B cell (primary cell): ENCODE measurements around the gene CATSPERE. TPM values are rescaled to one million over a fixed set of nuclear protein-coding genes. Genes with fewer than 3 reads are reported as not detected.

Source experiments
- ATAC-seq: fragments of 200-7000 bp; cut with Tn5 transposase; one replicate; pipeline ENCODE4 v1.10.0; 2021; ENCODE audit warnings: low read depth, mild to moderate bottlenecking, moderate number of reproducible peaks, moderate library complexity
- CTCF ChIA-PET: fragments of 350-600 bp; sonication (Branson Sonifier 250); formaldehyde crosslinking; loops from one replicate; lab custom pipeline; 2021; ENCODE audit warnings: antibody characterized with exemption, inconsistent platforms; lab: Charles Lee
- POLR2A ChIA-PET: fragments of 350-600 bp; sonication (Branson Sonifier 250); formaldehyde crosslinking; loops from one replicate; lab custom pipeline; 2021; ENCODE audit warnings: antibody characterized with exemption; lab: Charles Lee
- DNase-seq: peaks from one replicate; pipeline ENCODE4 v3.0.0; 2013
- H2AFZ ChIP-seq: 2 replicates; pipeline ENCODE4 v1.6.1; 2012; ENCODE audit warnings: mild to moderate bottlenecking, low read depth, low read length; ENCODE audit not compliant: insufficient read depth, poor library complexity, severe bottlenecking
- H3K27ac ChIP-seq, 2 donors: 1 replicate in 1 of 2; 2 replicates in 1 of 2; pipeline ENCODE4 v1.5.1; 2012 to 2013; ENCODE audit warnings: low read length in 2 of 2, mild to moderate bottlenecking in 2 of 2, moderate library complexity in 1 of 2
- H3K27me3 ChIP-seq, 4 experiments: fragments of 200-600 bp in 1 of 4; sonication (generic) in 1 of 4; replicated peaks in 1 of 4; 1 replicate in 2 of 4; 2 replicates in 2 of 4; pipeline versions ENCODE4 v1.6.1 to v1.7.0; 2013 to 2016; ENCODE audit warnings: low read length in 3 of 4, mild to moderate bottlenecking in 2 of 4, mixed read lengths in 1 of 4, moderate library complexity in 1 of 4; ENCODE audit not compliant: insufficient read depth in 4 of 4, control insufficient read depth in 3 of 4; ENCODE audit errors: control extremely low read depth in 1 of 4
- H3K36me3 ChIP-seq, 2 experiments: replicated peaks in 1 of 2; 1 replicate in 1 of 2; 2 replicates in 1 of 2; pipeline versions ENCODE4 v1.6.1 to v1.7.1; 2013; ENCODE audit warnings: low read length in 1 of 2; ENCODE audit not compliant: insufficient read depth in 2 of 2, control insufficient read depth in 1 of 2; ENCODE audit errors: control extremely low read depth in 1 of 2, extremely low read depth in 1 of 2
- H3K4me1 ChIP-seq, 2 donors: fragments of 200-600 bp in 1 of 2; sonication (generic) in 1 of 2; 1 replicate in 1 of 2; 2 replicates in 1 of 2; pipeline versions ENCODE4 v1.5.1 to v1.6.1; 2013 to 2017; ENCODE audit warnings: low read length in 2 of 2; ENCODE audit not compliant: control insufficient read depth in 2 of 2, insufficient read depth in 2 of 2
- H3K4me2 ChIP-seq: replicated peaks from 2 replicates; pipeline ENCODE3; 2012; ENCODE audit warnings: mild to moderate bottlenecking, low read depth, low read length; ENCODE audit not compliant: poor library complexity, severe bottlenecking
- H3K4me3 ChIP-seq, 5 experiments: fragments of 200-600 bp in 1 of 5; sonication (generic) in 1 of 5; 1 replicate in 3 of 5; 2 replicates in 2 of 5; pipeline versions ENCODE4 v1.5.1 to v1.7.0; 2011 to 2016; ENCODE audit warnings: low read length in 4 of 5, mild to moderate bottlenecking in 4 of 5, low read depth in 2 of 5, control low read depth in 1 of 5, moderate library complexity in 1 of 5; ENCODE audit not compliant: insufficient read depth in 1 of 5; ENCODE audit errors: control extremely low read depth in 1 of 5, extremely low read depth in 1 of 5
- H3K79me2 ChIP-seq: fragments of 200-600 bp; sonication (generic); one replicate; pipeline ENCODE4 v1.6.0; 2016; ENCODE audit warnings: low read length; ENCODE audit not compliant: control insufficient read depth, insufficient read depth
- H3K9ac ChIP-seq: fragments of 200-600 bp; sonication (generic); 2 replicates; pipeline ENCODE4 v1.6.1; 2017; ENCODE audit warnings: mild to moderate bottlenecking, low read length, moderate library complexity
- H3K9me3 ChIP-seq, 3 donors: one replicate each; pipeline versions ENCODE4 v1.6.1 to v1.7.1; 2013; ENCODE audit warnings: low read length in 2 of 3; ENCODE audit not compliant: control insufficient read depth in 2 of 3, insufficient read depth in 1 of 3; ENCODE audit errors: control extremely low read depth in 1 of 3
- H4K20me1 ChIP-seq: 2 replicates; pipeline ENCODE4 v1.6.0; 2012; ENCODE audit warnings: mild to moderate bottlenecking, low read length; ENCODE audit not compliant: insufficient read depth, control insufficient read depth, poor library complexity, severe bottlenecking
- H3K27ac Mint-ChIP-seq: one replicate; pipeline ENCODE4 v1.8.0; 2021; ENCODE audit warnings: mixed read lengths
- H3K27me3 Mint-ChIP-seq: one replicate; pipeline ENCODE4 v1.8.0; 2021; ENCODE audit warnings: mixed read lengths
- H3K4me1 Mint-ChIP-seq: one replicate; pipeline ENCODE4 v1.8.0; 2021; ENCODE audit warnings: mixed read lengths
- H3K4me3 Mint-ChIP-seq: one replicate; pipeline ENCODE4 v1.8.0; 2021; ENCODE audit warnings: mixed read lengths
- H3K9me3 Mint-ChIP-seq: one replicate; pipeline ENCODE4 v1.8.0; 2022; ENCODE audit warnings: mixed read lengths; ENCODE audit not compliant: insufficient read depth
- EZH2 ChIP-seq: IDR thresholded peaks from 2 replicates; pipeline ENCODE4 v1.6.1; 2012; ENCODE audit warnings: borderline replicate concordance, low read depth, mild to moderate bottlenecking, moderate library complexity, low read length; ENCODE audit not compliant: insufficient read depth, poor library complexity, severe bottlenecking
- WGBS: methylation state at CpG from one replicate; pipeline ENCODE4 v1.1.5; 2013; ENCODE audit warnings: missing lambda C conversion rate; ENCODE audit not compliant: insufficient coverage; 5-methylcytosine and 5-hydroxymethylcytosine counted together
- intact Hi-C: fragments of 100-400 bp; cut with micrococcal nuclease; formaldehyde crosslinking; loops from one replicate; pipeline ENCODE4 v1.10.0; 2022
- polyA plus RNA-seq: library from polyadenylated mRNA; depleted of rRNA; stranded (reverse); fragments of >200 nt; gene quantifications from 2 replicates; pipeline ENCODE4 v1.2.3, GENCODE V29; 2012
- total RNA-seq, 2 donors: library from RNA; stranded (reverse); fragments of 120-200 nt in 1 of 2; gene quantifications; 1 replicate in 1 of 2; 2 replicates in 1 of 2; pipeline versions ENCODE4 v1.2.3 to v1.2.4, GENCODE V29; 2013 to 2022
- TF ChIP-seq, protein P1 (sequence below): fragments of 200-600 bp; IDR thresholded peaks from one replicate; pipeline ENCODE4 v1.8.0; 2022; ENCODE audit warnings: antibody characterized with exemption, mild to moderate bottlenecking

Gene CATSPERE
- total and polyA plus RNA-seq, 2 donors (not counting 1 experiment from before 2014, with no cell fraction given), result 0.82 to 3.1 TPM

GRCh38 chr1:244605835-244606370 lies 144.8 kb downstream of the CATSPERE start:
- ChIA-PET POLR2A (no interaction called here), CTCF (interaction anchor here (1.2 to 5.5 kb wide), 6 partner anchors 118 to 445 kb away, joined by 3 to 278 read pairs (median 14); no protein-coding TSS in a partner anchor)
- H3K4me2 ChIP-seq, result no peak overlapping the region
- Mint-ChIP-seq H3K27me3 (peaks cover 4% of the 10 kb centered on the region), H3K4me1 (no peaks in the 10 kb centered on the region), H3K27ac (no peak overlapping the region), H3K4me3 (no peak overlapping the region), H3K9me3 (no peaks in the 10 kb centered on the region)
- no peaks in the 10 kb centered on the region for H4K20me1 ChIP-seq
- H3K9me3 ChIP-seq, result no peaks in the 10 kb centered on the region
- no peak overlapping the region for H2AFZ ChIP-seq
- H3K4me1 ChIP-seq, result no peaks in the 10 kb centered on the region
- H3K27ac ChIP-seq, result no peak overlapping the region
- intact Hi-C loops, result no loop called here
- H3K79me2 ChIP-seq, result no peaks in the 10 kb centered on the region
- no peak overlapping the region for H3K4me3 ChIP-seq
- TF ChIP-seq, protein P1, sequence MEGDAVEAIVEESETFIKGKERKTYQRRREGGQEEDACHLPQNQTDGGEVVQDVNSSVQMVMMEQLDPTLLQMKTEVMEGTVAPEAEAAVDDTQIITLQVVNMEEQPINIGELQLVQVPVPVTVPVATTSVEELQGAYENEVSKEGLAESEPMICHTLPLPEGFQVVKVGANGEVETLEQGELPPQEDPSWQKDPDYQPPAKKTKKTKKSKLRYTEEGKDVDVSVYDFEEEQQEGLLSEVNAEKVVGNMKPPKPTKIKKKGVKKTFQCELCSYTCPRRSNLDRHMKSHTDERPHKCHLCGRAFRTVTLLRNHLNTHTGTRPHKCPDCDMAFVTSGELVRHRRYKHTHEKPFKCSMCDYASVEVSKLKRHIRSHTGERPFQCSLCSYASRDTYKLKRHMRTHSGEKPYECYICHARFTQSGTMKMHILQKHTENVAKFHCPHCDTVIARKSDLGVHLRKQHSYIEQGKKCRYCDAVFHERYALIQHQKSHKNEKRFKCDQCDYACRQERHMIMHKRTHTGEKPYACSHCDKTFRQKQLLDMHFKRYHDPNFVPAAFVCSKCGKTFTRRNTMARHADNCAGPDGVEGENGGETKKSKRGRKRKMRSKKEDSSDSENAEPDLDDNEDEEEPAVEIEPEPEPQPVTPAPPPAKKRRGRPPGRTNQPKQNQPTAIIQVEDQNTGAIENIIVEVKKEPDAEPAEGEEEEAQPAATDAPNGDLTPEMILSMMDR, result no peak
- no peak for TF ChIP-seq EZH2
- H3K36me3 ChIP-seq, result no peaks in the 10 kb centered on the region
- DNase-seq (no peak), ATAC-seq (no peak)
- 92% methylated on average over 5 of the region's 6 CpGs for WGBS
- no peaks in the 10 kb centered on the region for H3K27me3 ChIP-seq
- H3K9ac ChIP-seq, result no peak overlapping the region

DNA sequence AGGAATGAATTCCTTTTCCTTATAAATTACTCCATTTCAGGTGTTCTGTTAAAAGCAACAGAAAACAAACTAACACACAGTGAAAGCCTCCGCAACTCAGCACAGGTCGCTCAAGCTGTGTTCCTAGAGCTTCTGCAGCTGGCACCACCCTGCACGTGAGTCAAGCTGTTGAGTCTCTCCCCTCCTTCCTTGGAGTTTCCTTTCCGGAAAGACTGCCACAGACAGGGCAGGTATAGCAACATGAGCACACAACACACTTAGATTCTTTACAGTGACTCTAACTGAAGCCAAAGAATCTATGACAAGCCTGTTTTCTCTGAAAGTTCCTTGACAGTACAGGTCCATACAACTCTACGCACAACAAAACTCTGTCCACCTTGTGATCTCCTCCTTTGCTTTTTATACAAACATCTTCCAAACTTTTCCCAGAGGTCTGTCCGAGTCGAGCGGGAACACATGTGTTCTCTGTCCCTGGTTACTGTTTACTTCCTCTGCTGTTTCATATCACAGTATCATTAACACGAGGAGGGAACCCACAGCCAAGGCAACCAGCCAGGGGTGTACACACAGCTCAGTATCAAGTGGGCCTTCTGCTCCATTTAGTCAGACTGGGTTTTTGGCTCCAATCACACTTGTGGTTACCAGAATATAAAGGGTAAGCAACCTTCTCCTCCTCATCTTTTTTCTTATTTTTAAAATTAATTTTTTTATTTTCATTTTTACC lies 153.2 kb downstream of the CATSPERE start:
- H3K36me3 ChIP-seq, result no peaks in the 10 kb centered on the region
- H3K79me2 ChIP-seq, result no peaks in the 10 kb centered on the region
- Mint-ChIP-seq H3K27ac (no peak overlapping the region), H3K9me3 (no peaks in the 10 kb centered on the region), H3K4me3 (no peak overlapping the region), H3K4me1 (no peaks in the 10 kb centered on the region), H3K27me3 (no peaks in the 10 kb centered on the region)
- H4K20me1 ChIP-seq, result no peaks in the 10 kb centered on the region
- DNase-seq, result no peak
- no peaks in the 10 kb centered on the region for H3K27me3 ChIP-seq
- H3K27ac ChIP-seq, result no peak overlapping the region
- H3K9ac ChIP-seq, result no peak overlapping the region
- no peaks in the 10 kb centered on the region for H3K9me3 ChIP-seq
- ATAC-seq, result no peak
- WGBS, result 84% methylated on average over 9 of the region's 9 CpGs
- H3K4me3 ChIP-seq, result no peak overlapping the region
- ChIA-PET CTCF (no interaction called here), POLR2A (no interaction called here)
- intact Hi-C loops, result no loop called here
- no peaks in the 10 kb centered on the region for H3K4me1 ChIP-seq
- H2AFZ ChIP-seq, result no peak overlapping the region
- H3K4me2 ChIP-seq, result no peak overlapping the region
- TF ChIP-seq, protein P1, result no peak
- no peak for TF ChIP-seq EZH2
